GM23338 (cell line): Measurements from ENCODE around the gene DOCK6. TPM values are rescaled to one million over a fixed set of nuclear protein-coding genes. Genes with fewer than 3 reads are reported as not detected.

ENCODE experiments used
- ATAC-seq: fragments of 200-7000 bp; cut with Tn5 transposase; 3 replicates; pipeline ENCODE4 v1.9.1; 2020
- DNase-seq: peaks from one replicate; pipeline ENCODE4 v3.0.0-alpha.2; 2015; ENCODE audit warnings: low spot score
- H2AFZ ChIP-seq: fragments of 200-600 bp; sonication (generic); 2 replicates; pipeline ENCODE4 v1.8.0; 2016; ENCODE audit warnings: antibody characterized with exemption, mild to moderate bottlenecking, moderate library complexity
- H3F3A ChIP-seq: fragments of 200-600 bp; sonication (generic); replicated peaks from 2 replicates; pipeline ENCODE4 v1.8.0; 2017; ENCODE audit warnings: antibody characterized with exemption, mixed run types, low read depth
- H3K27ac ChIP-seq: fragments of 200-600 bp; sonication (generic); 2 replicates; pipeline ENCODE4 v1.6.1; 2016; ENCODE audit warnings: low read depth
- H3K27me3 ChIP-seq: fragments of 200-600 bp; sonication (generic); 2 replicates; pipeline ENCODE4 v1.8.0; 2016; ENCODE audit warnings: mild to moderate bottlenecking, mixed run types, moderate library complexity; ENCODE audit not compliant: insufficient read depth
- H3K36me3 ChIP-seq: fragments of 200-600 bp; sonication (generic); 2 replicates; pipeline ENCODE4 v1.8.0; 2016; ENCODE audit warnings: mild to moderate bottlenecking; ENCODE audit not compliant: insufficient read depth
- H3K4me1 ChIP-seq: fragments of 200-600 bp; sonication (generic); 2 replicates; pipeline ENCODE4 v1.8.0; 2016; ENCODE audit warnings: mild to moderate bottlenecking, moderate library complexity; ENCODE audit not compliant: insufficient read depth
- H3K4me2 ChIP-seq: fragments of 200-600 bp; sonication (generic); 2 replicates; pipeline ENCODE4 v1.7.1; 2017; ENCODE audit warnings: mixed run types
- H3K4me3 ChIP-seq: fragments of 200-600 bp; sonication (generic); 2 replicates; pipeline ENCODE4 v1.6.1; 2016; ENCODE audit warnings: mixed run types
- H3K79me2 ChIP-seq: fragments of 200-600 bp; sonication (generic); replicated peaks from 2 replicates; pipeline ENCODE4 v1.8.0; 2017; ENCODE audit warnings: mild to moderate bottlenecking; ENCODE audit not compliant: insufficient read depth
- H3K9me2 ChIP-seq: fragments of 200-600 bp; sonication (generic); 2 replicates; pipeline ENCODE4 v1.8.0; 2017; ENCODE audit not compliant: insufficient read depth
- H4K20me1 ChIP-seq: fragments of 200-600 bp; sonication (generic); replicated peaks from 2 replicates; pipeline ENCODE4 v1.8.0; 2017; ENCODE audit warnings: mild to moderate bottlenecking; ENCODE audit not compliant: insufficient read depth
- H3K27ac Mint-ChIP-seq: 2 replicates; pipeline ENCODE4 v1.8.0; 2020; ENCODE audit warnings: inconsistent platforms, mild to moderate bottlenecking, moderate library complexity, mixed read lengths
- H3K27me3 Mint-ChIP-seq: 3 replicates; pipeline ENCODE4 v1.8.0; 2022; ENCODE audit warnings: low read depth, mild to moderate bottlenecking, moderate library complexity, mixed read lengths, inconsistent platforms; ENCODE audit not compliant: insufficient read depth, poor library complexity
- H3K36me3 Mint-ChIP-seq: 3 replicates; pipeline ENCODE4 v1.8.0; 2021; ENCODE audit warnings: low read depth, mild to moderate bottlenecking, inconsistent platforms, moderate library complexity, mixed read lengths
- H3K4me1 Mint-ChIP-seq: 3 replicates; pipeline ENCODE4 v1.8.0; 2020; ENCODE audit warnings: mild to moderate bottlenecking, inconsistent platforms, mixed read lengths
- H3K4me3 Mint-ChIP-seq: 3 replicates; pipeline ENCODE4 v1.8.0; 2021; ENCODE audit warnings: moderate library complexity, mild to moderate bottlenecking, inconsistent platforms, mixed read lengths
- H3K9me3 Mint-ChIP-seq: 3 replicates; pipeline ENCODE4 v1.8.0; 2020; ENCODE audit warnings: moderate library complexity, mild to moderate bottlenecking, inconsistent platforms, mixed read lengths
- CTCF ChIP-seq, 2 experiments: fragments of 200-600 bp in 1 of 2; sonication (generic) in 1 of 2; conservative IDR thresholded peaks; 2 replicates each; pipeline versions ENCODE4 v1.5.1 to v1.6.1; 2016 to 2017; ENCODE audit warnings: antibody characterized with exemption in 2 of 2, low read depth in 2 of 2, mild to moderate bottlenecking in 2 of 2, moderate library complexity in 1 of 2
- EZH2phosphoT487 ChIP-seq: fragments of 200-600 bp; sonication (generic); IDR thresholded peaks from one replicate; pipeline ENCODE4 v1.8.1; 2018; ENCODE audit warnings: antibody characterized with exemption; ENCODE audit not compliant: unreplicated experiment
- ZNF462 ChIP-seq: fragments of 250-450 bp; sonication (Bioruptor Pico); IDR thresholded peaks from 2 replicates; pipeline ENCODE4 v1.5.0; 2020; ENCODE audit warnings: mild to moderate bottlenecking, moderate library complexity
- polyA plus RNA-seq: library from polyadenylated mRNA; unstranded; fragments of >200 nt; fragmentation: Nextera tagmentation; extraction: Ambion mirVana; gene quantifications from 2 replicates; pipeline ENCODE4 v1.2.1, GENCODE V29; 2016
- total RNA-seq: library from RNA; depleted of rRNA; stranded (reverse); fragments of >200 nt; shearing (Covaris generic); gene quantifications from 2 replicates; pipeline ENCODE4 v1.2.3, GENCODE V29; 2014

The DOCK6 gene
- total and polyA plus RNA-seq, 2 experiments from 2014 or later, result 34.6 to 49.0 TPM

- Mint-ChIP-seq H3K4me3 (no peak overlapping the region), H3K9me3 (no peaks in the 10 kb centered on the region), H3K4me1 (peaks cover 3% of the 10 kb centered on the region; the same call in 2 of the 3 replicates), H3K27ac (no peak overlapping the region), H3K36me3 (peaks cover 10% of the 10 kb centered on the region), H3K27me3 (peaks cover 5% of the 10 kb centered on the region)
- no peak overlapping the region for H2AFZ ChIP-seq
- TF ChIP-seq EZH2phosphoT487, result no peak
- H3K36me3 ChIP-seq, result 0 out of 2 replicates have a peak, but pooled peaks cover 3% of the 10 kb centered on the region
- DNase-seq, result no peak
- H3K27me3 ChIP-seq, result no peaks in the 10 kb centered on the region
- no peak overlapping the region for H3K4me3 ChIP-seq
- H3K9me2 ChIP-seq, result no peaks in the 10 kb centered on the region
- ATAC-seq, result no peak
- no peaks in the 10 kb centered on the region; the same call in 1 of the 2 replicates for H3K4me1 ChIP-seq
- no peak overlapping the region for H3K4me2 ChIP-seq
- H3K79me2 ChIP-seq, result no peaks in the 10 kb centered on the region
- 0 out of 2 replicates have a peak, but pooled peaks cover 3% of the 10 kb centered on the region for H4K20me1 ChIP-seq
- H3K27ac ChIP-seq, result no peak overlapping the region
- 0 out of 2 replicates have a peak, but pooled peaks cover 14% of the 10 kb centered on the region for H3F3A ChIP-seq
Measured at GRCh38 chr19:11204076-11204602, 58.2 kb downstream of the DOCK6 start.

GRCh38 chr19:11203194-11204075 lies 58.9 kb downstream of the DOCK6 start:
- Mint-ChIP-seq H3K27ac (no peak overlapping the region), H3K36me3 (peaks cover 10% of the 10 kb centered on the region), H3K9me3 (no peaks in the 10 kb centered on the region), H3K4me3 (no peak overlapping the region), H3K27me3 (peaks cover 6% of the 10 kb centered on the region), H3K4me1 (peaks cover 3% of the 10 kb centered on the region; the same call in 2 of the 3 replicates)
- H3K79me2 ChIP-seq, result no peaks in the 10 kb centered on the region
- no peaks in the 10 kb centered on the region for H3K27me3 ChIP-seq
- H2AFZ ChIP-seq, result no peak overlapping the region
- TF ChIP-seq CTCF (conservative IDR thresholded peaks at IDR 0.05; ENCODE audit: low read depth in 2 of 2), result peak; percentile 60 to 90
- TF ChIP-seq ZNF462 (CRISPR knock-in tag), result no peak
- no peak overlapping the region for H3K4me2 ChIP-seq
- H3K27ac ChIP-seq, result no peak overlapping the region; the same call in 1 of the 2 replicates
- H3F3A ChIP-seq, result peaks cover 21% of the 10 kb centered on the region
- 0 out of 2 replicates have a peak, but pooled peaks cover 3% of the 10 kb centered on the region for H4K20me1 ChIP-seq
- peak; percentile 91 for ATAC-seq
- DNase-seq, result peak; percentile 77
- H3K4me3 ChIP-seq, result no peak overlapping the region
- H3K36me3 ChIP-seq, result 0 out of 2 replicates have a peak, but pooled peaks cover 3% of the 10 kb centered on the region
- H3K4me1 ChIP-seq, result no peaks in the 10 kb centered on the region; the same call in 1 of the 2 replicates
- H3K9me2 ChIP-seq, result no peaks in the 10 kb centered on the region
